ENCODE measurements around the gene CCL25.
"Not testable (repeated sequence)": the region's sequence is repeated elsewhere in the genome, so short reads cannot be mapped to it uniquely, and the experiment has no call there.

CCL25 gene

DNA sequence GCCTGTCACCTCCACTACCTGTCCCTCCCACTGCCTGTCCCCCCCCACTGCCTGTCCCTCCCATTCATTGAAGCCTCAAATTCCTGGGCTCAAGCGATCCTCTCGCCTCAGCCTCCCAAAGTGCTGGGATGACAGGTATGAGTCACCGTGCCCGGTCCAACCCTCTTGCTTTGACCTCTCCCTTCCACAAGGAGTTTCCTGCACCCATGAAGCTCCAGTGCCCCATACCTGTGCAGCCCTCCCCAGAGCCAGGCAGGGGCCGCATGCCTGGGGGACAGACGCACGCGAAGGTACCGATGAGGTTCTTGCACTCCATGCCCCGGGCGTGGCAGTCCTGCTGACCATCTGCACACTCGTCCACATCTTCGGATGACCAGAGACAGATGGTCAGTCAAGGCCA is 34.3 kb downstream of the CCL25 start:
- no peak for DNase-seq

- DNase-seq, result no peak
Measured at GRCh38 chr19:8087876-8088275, 35.3 kb downstream of the CCL25 start.

GRCh38 chr19:8088752-8089663 is 36.4 kb downstream of the CCL25 start:
- no peak for DNase-seq

GRCh38 chr19:8089664-8090601 is 37.4 kb downstream of the CCL25 start:
- DNase-seq, result no peak

GRCh38 chr19:8090950-8091349 is 38.4 kb downstream of the CCL25 start:
- DNase-seq, result no peak

- DNase-seq, result no peak
Measured at GRCh38 chr19:8093740-8094139, 41.2 kb downstream of the CCL25 start.

GRCh38 chr19:8094336-8094735 is 41.8 kb downstream of the CCL25 start:
- DNase-seq, result no peak

DNA sequence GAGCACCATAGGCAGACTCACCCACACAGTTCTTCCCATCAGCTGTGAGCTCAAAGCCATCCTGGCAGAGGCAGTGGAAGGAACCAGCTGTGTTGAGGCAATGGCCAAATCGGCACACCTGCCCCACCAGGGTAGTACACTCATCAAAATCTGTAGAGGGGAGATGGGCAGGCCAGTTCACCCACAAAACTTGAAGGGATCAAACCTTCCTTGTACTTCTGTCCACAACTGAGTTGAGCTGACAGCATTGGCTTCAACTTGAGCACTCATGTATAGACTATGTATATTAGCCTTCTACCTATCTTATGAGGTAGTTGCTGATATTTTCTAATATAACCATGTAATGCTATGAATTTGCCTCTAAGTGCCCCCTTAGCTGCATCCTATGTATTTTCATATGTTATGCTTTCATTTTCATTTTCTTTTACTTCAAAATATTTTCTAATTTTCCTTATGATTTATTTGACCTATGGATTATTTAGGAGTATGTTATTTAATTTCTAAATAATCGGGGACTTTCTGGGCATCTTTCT is 42.9 kb downstream of the CCL25 start:
- DNase-seq, result no peak

DNA sequence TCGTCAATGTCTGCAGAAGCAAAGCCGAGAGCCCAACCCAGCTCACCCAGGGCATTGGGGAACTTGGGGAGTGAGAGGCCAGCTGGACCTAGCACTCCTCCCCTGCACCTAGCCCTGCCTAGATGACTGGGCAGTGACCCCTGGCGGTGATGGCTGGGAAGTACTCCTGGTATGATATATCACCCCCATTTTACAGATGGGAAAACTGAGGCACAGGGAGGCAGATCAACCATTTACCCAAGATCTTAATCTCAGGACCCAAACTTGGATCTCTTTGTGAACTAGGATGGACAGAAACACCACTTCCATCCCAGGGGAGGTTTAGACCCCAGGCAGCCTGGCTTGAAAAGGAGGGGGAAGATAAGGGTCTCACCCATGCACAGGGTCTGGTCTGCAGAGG is 43.5 kb downstream of the CCL25 start:
- no peak for DNase-seq

DNA sequence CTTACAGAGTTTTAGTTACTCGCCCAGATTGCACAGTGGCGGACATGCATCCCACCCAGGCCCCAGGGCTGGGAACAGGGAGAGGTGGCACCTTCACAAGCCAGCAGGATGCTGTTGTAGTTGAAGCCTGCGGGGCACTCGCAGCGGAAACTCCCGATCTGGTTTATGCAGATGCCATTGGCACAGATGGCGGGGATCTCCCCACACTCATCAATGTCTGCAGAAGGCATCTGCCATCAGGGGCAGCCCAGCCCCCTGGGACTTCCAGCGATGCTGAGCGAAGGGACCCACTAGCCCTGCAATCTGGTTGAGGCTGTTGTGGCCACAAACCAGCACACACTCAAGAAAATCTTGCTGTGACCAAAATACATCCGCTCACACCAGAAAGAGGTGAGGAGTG is 44.6 kb downstream of the CCL25 start:
- DNase-seq, result no peak

DNA sequence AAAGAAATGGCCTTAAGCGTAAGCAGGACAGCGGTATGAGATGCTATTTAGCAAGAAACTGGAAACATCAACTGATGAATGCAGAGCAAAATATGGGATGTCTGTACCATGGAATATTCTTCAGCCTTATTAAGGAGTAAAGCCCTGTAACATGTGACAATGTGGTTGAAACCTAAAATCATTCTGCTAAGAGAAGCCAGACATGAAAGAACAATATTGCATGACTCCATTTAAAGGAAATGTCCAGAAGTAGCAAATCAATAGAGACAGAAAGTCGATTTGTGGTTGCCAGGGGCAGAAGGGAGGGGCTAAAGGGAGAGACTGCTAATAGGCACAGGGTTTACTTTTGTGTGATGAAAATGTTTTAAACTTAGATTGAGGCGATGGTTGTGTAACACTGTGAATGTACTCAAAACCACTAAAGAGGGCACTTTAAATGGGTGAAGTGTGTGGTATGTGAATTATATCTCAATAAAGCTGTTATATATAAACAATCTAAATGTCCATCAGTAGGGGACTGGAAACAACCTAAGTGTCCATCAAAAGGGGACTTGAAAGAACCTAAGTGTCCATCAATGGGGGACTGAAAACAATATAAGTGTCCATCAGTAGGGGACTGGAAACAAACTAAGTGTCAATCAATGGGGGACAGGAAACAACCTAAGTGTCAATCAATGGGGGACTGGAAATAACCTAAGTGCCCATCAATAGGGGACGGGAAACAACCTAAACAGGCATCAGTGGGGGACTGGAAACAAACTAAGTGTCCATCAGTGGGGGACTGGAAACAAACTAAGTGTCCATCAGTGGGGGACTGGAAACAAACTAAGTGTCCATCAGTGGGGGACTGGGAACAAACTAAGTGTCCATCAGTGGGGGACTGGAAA is 45.4 kb downstream of the CCL25 start:
- DNase-seq, result no peak

DNA sequence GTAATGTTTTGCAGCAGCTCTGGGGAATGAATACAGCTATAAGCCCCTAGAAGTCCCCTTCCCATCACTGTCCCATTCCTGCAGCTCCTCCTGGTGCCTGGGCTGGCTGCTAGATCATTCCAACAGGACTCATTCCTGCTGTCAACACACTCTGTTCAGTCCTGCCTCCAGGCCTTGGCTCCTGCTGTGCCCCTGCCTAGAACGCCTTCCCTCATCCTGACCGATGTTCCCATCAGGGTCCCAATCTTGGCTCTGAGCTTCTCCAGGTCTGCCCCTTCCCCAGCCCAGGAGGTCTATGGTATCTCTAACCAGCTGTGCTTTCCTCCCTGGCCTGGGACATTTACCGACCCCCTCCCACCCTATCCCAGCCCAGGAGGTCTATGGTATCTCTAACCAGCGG is 48.8 kb downstream of the CCL25 start:
- DNase-seq, result no peak

DNA sequence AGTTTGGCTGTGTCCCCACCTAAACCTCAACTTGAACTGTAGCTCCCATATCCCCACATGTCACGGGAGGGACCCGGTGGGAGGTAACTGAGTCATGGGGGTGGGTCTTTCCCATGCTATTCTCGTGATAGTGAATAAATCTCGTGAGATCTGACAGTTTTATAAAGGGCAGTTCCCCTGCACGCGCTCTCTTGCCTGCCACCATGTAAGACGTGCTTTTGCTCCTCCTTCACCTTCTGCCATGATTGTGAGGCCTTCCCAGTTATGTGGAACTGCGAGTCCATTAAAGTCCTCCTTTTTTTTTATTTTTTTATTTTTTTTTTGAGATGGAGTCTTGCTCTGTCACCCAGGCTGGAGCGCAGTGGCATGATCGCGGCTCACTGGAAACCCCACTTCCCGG is 49.4 kb downstream of the CCL25 start:
- DNase-seq, result not testable (repeated sequence)

DNA sequence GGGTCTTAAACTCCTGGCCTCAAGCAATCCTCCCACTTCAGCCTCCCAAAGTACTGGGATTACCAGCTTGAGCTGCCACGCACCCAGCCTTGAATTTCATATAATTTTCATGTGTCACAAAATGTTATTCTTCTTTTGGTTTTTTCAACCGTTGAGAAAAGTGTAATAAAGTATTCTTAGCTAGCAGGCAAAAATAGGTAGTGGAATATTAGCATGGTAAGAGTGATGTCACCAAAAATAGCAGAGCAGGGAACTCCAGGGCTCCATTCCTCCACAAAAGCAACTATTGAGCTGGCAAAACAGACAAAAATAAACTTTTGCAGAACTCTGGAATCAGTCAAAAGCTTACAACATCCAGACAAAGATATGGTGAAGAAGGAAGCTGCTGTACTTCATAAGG is 52.9 kb downstream of the CCL25 start:
- DNase-seq, result no peak

- DNase-seq, result no peak
Measured at GRCh38 chr19:8107301-8107903, 54.8 kb downstream of the CCL25 start.

GRCh38 chr19:8108560-8109445 is 56.2 kb downstream of the CCL25 start:
- DNase-seq, result no peak

DNA sequence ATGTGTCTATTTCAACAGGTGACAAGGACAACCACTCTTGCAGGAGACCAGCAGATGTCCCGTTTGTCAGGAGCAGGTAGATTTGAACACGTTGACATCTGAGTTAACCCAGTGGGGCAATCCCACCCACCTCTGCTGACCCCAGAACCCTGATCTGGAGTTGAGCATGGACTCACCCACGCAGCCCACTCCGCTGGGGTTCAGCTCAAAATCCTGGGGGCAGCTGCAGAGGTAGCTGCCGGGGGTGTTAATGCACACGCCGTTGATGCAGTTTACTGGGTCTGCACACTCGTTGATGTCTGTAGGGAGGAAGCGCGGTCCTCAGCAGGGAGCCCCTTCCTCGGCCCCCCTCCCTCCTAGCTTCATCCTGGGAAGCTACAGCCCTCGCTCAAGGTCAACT is 56.9 kb downstream of the CCL25 start:
- no peak for DNase-seq

DNA sequence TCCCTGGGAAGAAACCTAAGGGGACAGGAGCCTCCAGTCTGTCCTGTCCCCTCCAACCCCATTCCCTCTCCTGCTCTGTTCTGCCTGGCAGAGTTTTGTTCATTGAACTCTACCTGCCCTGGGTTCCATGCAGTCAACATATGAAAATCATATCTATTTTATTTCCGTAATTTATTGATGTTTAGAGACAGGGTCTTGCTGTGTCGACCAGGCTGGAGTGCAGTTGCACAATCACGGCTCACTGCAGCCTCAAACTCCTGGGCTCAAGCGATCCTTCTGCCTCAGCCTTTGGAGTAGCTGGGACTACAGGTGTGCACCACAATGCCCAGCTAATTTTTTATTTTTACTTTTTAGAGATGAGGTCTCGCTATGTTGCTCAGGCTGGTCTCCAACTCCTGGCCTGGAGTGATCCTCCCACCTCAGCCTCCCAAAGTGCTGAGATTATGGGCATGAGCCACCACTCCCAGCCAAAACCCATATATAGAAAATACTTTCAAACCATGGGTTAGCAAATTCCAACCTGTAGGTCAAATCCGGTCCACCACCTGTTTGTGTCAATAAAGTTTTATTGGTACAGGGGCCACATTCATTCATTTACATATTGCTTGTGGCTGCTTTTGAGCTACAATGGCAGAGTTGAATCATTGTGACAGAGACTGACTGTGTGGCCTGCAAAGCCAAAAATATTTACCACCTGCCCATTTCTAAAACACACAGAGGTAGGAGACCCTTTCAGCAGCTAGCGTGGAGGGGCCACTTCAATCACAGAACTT is 57.5 kb downstream of the CCL25 start:
- DNase-seq, result no peak

DNA sequence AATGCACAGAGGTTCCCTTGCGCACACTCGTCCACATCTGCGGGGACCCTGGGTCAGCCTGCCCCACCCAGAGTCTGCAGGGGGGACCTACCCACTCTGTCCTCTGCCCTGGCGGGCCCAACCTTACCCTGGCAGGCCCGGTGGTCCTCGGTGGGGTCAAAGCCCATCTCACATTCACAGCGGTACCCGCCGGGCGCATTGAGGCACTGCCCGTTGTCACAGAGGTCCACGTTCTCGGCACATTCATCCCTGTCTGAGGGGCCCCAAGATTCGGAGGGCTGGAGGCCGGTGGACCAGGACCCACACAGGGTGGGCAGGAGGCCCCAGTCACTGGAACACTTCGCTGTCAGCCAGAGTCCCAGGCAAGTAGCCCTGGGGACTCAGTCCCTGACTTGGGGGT is 58.4 kb downstream of the CCL25 start:
- no peak for DNase-seq

GRCh38 chr19:8111376-8111775 is 58.8 kb downstream of the CCL25 start:
- DNase-seq, result no peak

Measured in effector CD8-positive, alpha-beta T cell (primary cell).